Suppressor macrophage (primary cell): Measurements from ENCODE around the gene SLF2.
A peak's percentile ranks its signal among the peaks of the same experiment; 100 is the strongest.

Experiments
- DNase-seq, 4 experiments: peaks; one replicate each; pipeline ENCODE4 v3.0.0-alpha.2; 2020 to 2022

The SLF2 gene

DNA sequence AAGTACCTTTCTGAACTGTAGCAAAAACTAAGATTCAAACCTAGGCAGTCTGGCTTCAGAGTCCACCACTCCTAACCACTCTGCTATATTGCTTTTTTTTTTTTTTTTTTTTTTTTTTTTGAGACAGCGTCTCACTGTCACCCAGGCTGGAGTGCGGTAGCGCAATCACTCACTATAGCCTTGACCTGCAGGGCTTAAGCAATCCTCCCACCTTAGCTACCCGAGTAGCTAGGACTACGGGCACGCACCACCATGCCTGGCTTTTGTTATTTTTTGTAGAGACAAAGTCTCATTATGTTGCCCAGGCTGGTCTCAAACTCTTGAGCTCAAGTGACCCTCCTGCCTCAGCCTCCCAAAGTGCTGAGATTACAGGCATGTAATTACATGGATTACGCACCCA, 10.1 kb upstream of the SLF2 start:
- no peak for DNase-seq

DNA sequence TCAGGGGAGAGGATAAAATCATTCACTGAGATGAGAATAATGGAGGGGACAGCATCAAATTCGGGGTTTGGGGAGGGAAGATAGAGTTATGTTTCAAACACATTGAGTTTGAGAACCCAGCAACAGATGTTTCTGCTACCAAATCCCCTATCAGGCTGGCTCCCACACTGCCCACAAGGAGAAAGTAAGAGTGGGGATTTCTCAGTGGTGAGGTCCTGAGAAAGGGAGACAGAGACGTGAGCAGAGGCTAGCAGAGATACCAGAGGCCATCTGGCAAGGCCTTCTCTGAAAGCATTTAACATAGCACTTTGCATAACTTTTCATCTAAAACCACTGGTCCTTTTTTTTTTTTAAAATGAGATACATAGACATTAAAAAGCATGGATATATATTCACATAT, 7.8 kb upstream of the SLF2 start:
- no peak for DNase-seq

DNA sequence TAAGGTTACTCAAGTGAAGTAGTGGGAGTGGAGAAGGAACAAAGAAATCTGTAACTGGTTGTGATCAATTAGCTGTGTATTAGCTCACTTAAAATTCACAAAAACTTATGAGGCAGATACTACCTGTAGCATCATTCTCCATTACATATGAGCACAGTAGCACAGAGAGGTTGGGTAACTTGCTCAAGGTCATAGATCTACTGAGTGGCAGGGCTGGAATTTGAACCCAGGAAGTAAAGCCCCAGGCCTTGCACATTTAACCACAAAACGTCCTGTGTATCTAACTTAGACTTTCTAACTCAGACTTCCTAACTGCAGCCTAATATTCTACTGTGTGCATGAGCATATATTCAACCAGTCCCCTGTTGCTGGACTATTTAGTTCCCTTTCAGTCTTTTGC, 5.6 kb upstream of the SLF2 start:
- DNase-seq, result no peak

DNA sequence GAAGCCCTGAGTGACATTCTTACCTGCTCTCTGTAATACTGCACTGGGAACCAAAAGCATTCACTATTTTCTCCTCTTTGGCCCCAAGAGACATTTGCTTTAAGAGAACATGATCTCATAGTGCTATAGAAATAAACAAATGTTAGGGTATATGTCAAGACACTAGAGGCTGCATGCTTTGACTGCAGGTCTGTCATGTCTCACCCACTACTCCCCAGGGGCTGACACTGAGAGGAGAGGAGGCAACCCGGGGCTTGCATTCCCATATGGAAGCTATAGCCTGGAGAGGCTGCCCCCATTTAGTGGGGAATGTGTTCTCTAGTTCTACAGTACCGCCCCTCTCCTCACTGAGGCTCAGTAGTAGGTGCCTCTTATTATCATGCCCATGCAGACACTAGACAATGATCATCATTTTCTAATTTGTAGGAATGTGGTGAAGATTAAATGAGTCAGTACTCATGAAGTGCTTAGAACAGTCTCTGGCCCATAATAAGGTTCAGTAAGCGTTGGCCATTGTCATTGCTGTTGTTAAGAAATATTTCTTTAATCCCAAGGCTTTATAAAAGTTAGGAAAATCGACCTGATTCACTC, 4.9 kb upstream of the SLF2 start:
- no peak for DNase-seq

DNA sequence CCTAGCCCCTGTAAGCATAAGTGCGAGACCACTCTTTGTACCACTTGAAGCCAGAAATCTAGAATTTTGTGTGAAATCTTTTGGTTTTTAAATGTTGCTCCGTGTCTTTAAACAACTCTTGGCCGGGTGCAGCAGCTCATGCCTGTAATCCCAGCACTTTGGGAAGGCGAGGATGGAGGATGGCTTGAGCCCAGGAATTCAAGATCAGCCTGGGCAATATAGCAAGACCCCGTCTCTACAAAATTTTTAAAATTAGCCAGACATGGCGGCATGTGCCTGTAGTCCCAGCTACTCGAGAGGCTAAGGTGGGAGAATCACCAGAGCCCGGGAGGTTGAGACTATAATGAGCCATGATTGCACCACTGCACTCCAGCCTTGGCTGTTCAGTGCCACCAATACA, 4.4 kb upstream of the SLF2 start:
- no peak for DNase-seq

DNA sequence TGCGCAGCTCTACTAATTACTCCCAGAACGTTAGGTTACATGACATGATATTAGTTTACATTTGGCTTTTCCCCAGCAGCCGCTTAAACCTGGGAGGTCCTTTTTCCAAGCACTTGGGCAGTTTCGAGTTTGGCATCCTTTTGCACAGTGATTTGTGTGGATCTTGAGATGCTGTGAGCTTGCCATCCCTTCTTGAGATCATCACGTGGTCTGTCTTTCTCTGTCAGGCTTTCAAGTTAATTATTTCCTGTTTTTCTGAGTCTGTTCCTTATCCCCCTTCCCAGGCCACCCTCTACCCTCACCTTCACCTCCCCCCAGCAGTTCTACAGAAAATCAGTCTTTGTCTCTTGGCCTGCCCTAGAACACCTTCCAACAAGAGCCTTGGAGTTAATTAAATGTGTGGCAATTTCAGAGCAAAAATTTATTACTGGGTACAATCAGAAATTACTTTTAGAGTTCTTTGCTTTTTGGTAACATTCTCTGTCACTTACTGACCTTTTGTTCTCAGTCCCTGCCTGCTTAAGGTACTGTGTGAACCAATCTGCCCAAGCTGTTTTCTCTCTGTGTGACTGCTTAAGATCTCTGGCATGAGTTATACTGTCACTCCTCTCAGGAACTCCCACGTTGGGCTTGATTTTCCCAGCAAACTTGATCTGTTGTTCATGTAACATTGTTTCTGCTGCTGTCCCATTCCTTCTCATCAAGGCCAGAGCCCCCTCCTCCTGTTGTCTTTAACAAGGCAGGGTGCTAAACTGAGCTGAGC, 3.1 kb upstream of the SLF2 start:
- peak; percentile 11 to 35 (median 30) for DNase-seq

DNA sequence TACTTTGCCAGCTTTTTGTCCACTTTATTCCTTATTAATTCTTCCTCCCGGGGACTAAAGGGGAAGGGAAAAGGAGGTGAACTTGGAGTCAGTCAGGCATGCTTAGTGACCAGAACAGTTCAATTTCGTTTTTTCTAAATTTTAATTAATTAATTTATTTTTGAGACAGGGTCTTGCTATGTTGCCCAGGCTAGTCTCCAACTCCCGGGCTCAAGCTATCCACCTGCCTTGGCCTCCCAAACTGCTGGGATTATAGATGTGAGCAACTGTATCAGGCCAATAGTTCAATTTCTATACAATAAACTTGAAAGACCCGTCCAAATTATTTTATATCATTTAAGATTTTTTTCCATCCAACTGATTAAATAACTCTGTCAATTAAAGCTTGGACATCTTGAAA, 1.3 kb upstream of the SLF2 start:
- no peak for DNase-seq

DNA sequence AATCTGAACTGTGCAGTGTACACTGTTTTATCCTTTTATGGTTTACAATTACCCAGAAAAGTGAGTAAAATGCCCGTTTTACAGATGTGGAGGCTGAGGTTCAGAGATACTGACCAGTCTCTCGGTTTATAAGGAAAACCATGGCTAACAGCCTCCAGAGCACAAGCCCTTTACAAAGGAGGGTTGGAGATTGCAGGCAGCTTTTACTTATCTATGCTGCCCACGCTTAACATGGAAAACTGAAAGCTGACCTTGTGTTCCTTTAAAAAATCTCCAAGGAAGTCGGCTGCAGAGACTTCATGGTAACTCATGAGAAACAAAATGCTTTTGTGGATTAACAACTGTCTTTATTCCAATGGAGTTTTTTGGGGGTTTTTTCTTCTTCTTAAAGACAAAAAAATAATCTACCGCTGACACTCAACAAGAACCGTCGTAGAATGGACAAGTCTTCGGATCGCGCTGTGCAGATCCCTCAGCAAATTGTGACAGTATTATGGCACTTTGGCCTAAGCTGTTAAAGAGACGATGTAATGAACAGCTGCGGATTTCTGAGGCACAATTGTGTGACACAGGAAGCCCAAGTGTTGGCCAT, 654 bp upstream of the SLF2 start:
- peak in 3 of 4 experiments; percentile 29 to 54 (median 35) for DNase-seq

DNA sequence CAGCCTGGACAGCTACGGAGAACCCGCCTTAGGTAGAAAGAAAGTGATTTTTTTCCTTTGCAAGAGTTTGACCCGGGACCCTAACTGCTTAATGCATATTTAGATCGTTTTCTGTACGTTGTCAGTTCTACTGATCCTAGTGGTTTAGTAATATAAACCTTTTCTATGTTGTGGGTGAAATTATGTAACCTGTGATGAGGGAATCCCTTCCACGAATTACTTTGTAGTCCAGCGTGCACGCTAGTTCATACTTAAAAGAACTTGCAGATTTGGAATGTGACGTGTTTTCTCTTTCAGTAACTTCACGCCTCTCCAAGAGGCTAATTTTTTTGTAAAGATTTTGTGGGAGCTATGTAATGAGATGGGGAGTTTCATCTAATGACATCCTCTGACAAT, 705 bp downstream of the SLF2 start:
- DNase-seq, result no peak

DNA sequence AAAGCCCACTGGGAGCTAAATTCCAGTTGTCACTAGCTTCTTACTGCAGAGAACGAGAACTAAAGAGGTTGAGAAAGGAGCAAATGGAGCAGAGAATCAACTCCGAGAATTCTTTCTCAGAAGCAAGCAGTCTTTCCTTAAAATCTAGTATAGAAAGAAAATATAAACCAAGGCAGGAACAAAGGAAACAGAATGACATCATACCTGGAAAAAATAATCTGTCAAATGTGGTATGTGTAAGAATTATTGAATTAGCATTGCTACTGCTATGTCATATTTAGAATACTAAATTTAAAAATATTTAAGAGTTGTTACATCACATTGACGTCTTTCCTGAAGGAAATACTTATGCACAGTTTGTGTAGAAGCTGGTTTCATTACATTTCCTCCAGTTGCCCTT, 4.3 kb downstream of the SLF2 start:
- DNase-seq, result no peak

DNA sequence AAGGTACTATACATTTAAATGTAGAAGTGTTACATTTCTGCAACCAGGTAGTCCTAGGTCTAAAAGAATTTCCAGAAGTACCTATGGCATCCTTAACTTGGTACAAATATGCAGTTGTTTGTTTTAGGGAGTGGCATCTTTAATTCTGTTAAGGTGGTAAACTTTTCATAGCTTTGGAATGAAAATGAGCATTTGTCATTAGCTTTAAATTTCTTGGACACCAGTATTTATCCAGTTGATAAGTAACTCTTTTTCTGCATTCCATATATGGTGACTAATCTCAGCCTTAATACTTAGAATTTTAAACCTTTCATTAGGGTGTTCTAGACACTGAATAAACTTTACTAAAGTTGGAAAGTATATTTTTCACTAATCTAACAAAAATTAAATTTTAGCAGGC, 10.8 kb downstream of the SLF2 start:
- no peak for DNase-seq

DNA sequence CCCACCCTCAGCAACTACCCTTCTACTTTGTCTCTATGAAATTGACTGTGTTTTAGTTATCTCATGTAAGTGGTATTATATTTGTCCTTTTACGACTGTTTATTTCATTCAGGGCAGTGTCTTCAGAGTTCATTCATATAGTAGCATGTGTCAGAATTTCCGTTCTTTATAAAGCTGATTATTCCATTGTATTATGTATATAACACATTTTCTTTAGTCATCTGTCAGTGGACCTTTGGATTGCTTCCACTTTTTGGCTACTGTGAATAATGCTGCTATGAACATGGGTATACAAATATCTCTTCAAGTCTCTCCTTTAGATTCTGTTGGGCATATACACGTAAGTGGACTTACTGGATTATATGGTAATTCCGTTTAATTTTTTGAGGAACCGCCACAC, 14.5 kb downstream of the SLF2 start:
- no peak for DNase-seq

DNA sequence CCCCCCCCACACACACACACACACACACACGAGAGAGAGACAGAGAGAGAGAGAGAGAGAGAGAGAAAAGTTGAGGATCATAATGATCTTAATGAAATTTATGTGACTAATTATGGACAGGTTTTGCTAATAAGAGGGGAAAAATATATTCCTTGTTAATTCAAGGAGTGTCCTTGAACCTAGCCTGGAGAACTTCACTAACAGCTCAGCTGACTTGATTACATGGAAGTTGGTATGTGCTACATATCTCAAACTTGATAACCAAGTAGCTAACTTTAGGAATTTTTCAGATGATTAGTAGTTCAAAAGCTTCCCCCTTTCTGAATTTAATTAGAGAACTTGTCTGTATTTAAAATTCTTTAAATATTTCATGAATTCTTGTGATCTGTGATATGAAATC, 15.3 kb downstream of the SLF2 start:
- DNase-seq, result no peak

DNA sequence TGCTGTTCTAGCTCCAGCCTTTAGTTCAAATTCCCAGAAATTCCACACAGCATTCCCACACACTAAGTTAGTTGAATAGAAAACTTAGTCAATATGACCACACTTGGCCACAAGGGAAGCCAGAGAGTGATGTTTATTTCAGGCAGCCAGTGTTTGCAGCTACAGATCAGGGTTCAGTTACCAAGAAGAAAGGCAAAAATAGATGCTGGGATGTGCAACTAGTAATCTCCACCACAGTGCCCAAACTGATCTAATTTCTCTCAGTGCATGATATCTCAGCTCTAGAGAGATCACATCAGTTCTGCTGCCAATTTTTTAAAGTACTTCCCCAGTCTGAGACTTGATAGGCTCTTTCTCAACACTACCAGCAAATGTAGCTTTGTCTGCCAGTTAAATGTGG, 17.6 kb downstream of the SLF2 start:
- DNase-seq, result no peak

DNA sequence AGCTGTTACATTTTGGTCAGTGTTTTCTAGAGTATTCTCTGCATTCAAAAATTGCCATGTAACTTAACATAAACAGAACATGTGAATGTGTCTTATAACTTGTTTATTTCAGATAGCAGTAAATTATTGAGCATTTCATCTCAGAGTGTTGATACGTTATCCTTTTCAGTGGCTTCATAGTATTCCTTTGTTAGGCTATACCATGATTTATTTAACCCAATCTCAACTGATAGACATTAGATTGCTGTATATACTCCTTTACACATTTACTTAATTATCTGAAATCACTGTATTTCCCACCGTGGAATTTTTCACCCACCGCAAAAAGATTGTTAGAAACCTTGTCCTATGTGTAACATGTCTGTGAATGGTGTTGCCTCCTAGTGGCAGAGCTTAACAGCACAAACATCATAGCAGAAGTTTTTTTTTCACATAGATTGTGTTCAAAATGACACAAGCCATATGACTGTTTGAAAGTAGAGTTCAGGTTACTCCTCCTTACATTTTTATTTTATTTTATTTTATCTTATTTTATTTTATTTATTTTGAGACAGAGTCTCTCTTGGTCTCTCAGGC, 21.4 kb downstream of the SLF2 start:
- peak in 2 of 4 experiments; percentile 14 to 33 for DNase-seq

DNA sequence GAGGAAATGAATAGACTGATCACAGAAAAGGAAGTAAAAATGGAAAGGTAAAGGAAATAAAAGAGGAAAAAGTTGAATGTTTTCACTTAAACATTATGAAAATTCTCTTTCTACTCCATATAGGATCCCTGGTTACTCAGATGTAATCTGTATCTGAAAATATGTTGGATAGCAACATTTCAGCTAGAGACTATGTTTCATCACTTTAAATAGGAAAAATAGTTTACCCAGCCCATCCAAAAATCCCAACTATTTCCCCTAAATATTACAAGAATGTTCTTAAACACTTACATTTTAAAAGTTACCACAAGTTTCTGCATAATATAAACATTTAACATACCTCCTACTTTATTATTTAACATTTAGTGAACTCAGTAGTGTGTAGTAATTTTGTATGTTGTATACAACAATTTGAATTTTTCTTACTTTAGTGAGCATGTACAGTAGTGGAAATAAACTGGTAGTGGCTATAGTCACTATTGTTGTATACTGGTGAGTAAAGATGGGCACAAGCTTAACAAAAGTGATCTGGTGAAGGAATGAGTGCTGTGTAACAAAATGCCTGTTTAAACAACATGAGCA, 27.1 kb downstream of the SLF2 start:
- no peak for DNase-seq

DNA sequence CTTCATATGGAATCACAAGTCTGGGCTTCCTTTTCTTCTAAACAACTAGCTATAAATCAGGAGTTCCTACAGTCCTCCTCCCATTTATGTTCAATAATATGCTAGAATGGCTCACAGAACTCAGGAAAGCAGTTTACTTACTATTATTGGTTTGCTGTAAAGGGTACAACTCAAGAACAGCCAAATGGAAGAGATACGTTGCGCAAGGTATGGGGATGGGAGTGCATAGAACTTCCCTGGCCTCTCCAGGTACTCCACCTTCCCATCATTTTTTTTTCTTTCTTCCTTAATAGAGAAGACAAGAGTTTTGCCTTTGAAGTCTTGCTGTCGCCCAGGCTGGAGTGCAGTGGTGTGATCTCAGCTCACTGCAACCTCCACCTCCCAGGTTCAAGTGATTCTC, 29.5 kb downstream of the SLF2 start:
- no peak for DNase-seq

DNA sequence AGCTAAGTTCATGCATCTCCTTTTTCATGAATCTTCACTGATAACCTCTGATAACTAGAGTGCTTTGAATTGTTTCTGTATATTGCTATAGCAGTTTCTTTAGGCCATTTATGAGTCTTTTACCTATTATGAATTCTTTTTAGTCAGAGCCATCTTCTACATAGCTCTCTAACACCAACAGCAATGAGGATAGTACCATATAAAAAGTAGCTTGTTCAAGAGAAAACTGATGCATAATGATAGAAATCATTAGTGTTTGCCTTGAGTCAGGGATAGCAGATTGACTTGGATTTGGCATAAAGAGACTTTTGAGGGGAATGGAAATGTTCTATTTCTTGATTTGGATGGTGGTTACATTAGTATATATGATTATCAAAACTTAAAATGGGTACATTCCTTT, 30.7 kb downstream of the SLF2 start:
- no peak for DNase-seq

DNA sequence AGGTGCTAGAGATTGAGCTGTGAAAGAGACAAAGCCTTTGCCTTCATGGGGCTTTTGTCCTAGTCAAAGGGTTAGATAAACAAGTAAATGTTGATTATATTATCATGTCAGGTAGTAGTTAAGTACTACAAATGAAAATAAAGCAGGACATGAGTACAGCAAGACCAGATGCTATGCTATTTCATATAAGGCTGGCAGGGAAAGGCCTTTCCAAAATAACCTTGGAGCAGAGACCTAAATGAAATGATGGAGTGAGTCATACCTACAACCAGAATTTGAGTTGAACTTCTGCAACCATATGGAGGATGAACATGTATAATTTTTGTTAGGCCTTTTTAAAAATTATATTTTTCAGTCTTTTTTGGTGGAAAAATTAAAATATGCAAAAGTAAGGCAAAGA, 33.0 kb downstream of the SLF2 start:
- no peak for DNase-seq

DNA sequence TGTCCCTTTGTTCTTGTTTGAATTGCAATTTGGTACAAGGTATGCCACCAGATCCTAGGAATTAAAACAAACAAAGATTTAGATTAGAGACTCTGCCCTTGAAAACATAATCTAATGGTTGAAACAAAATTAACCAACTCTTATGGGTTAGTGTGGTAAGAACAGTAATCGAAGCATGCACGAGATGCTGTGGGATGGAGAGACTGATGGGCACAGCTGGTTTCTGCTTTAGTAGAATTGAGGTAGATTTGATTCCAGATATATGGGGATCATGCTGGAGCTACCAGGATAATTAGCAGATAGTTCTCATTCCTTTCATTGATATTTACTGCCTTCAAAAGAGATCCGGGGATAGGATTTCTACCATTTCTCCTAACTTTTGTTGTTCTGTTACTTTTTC, 36.2 kb downstream of the SLF2 start:
- DNase-seq, result no peak

DNA sequence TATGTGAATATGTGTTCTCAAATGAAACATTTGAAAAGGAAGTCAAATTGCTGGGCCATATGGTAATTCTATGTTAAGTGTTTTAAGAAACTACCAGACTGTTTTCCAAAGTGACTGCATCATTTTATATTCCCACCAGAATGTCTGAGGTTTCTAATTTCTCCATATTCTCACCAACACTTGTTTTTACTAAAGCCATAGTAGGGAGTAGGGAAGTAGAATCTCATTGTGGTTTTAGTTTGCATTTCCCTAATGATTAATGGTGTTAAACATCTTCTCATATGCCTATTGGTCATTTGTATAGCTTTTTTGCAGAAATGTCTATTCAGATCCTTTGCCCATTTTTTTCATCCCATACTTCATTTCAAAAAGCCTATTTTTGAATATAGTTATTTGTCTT, 47.5 kb downstream of the SLF2 start:
- peak; percentile 10 to 69 (median 36) for DNase-seq

DNA sequence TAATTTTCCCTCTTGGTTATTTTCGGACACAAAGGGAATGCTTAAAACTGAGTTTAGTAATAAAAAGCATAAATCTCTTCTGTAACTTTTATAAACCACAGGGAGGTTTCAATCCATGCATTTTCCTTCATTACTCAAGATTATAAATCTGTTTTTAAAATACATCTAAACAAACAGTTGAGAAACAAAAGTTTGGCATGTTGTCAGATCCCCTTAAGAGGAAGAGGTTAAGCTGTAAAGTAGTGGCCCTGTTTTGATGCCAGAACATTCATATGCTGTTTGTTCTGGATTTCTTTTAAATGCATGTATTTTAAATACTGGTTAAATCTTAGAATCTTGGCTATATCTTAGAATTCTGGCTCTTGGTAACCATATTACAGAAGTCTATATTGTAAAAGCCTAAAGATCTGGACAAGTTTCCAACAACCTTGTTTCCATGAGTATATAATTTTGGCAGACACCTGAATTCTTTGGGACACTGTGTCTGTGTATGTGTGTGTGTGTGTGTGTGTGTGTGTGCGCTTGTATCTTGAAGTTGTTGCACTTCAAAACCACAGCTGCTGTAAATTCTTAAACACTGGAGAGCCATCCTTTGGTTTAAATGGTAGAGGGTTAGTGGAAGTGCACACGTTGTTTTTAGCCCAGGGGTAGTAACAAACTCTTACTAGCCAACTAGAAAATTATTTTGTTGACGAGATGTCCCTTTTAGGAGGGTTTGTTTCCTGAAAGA, 49.8 kb downstream of the SLF2 start:
- no peak for DNase-seq

DNA sequence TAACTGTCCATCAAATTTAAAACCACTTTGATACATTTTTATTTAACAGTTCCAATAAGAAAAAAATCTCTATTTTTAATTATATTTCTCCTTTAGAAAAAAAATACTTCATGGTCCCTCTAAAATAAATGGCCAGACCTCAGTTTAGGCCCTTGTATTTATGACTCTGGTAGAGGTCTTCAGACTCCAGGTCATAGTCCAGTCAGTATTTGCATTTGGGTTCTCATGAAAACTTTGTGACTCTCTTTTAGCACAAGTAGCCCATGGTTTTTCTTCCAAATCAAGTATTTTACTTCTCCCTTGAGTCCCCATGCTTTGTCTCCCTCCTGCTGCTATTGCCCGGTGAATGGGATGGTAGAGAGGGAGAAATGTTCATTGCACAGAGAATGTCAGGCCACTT, 51.1 kb downstream of the SLF2 start:
- no peak for DNase-seq
